ENCODE data around the gene SYT9.
"Not testable (repeated sequence)": the region's sequence is repeated elsewhere in the genome, so short reads cannot be mapped to it uniquely, and the experiment has no call there.

The SYT9 gene

DNA sequence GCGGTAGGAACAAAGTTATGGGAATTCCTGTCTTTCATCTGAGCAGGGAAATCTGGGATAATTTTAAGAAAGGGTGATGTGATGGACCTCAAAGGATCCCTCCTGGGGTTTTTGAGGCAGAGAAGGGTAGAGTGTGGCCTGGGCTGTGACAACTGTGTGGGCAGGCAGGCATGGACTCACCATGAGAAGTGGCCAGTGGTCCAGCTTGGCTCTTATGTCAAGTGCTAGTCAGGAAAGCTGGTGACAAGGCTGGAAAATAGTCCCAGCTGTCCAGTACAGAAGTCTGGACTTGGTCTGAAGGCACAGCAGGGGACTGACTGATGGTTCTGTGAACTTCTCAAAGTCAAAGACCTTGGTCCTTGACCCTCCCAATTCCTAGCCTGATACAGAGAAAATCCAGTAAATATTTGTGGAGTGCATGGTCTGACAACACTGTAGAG lies 263.8 kb downstream of the SYT9 start:
- Histone ChIP-seq H3K36me3 (ENCODE audit: control insufficient read depth, low read length) (peaks cover 7% of the 10 kb centered on the region), H3K79me2 (ENCODE audit: control insufficient read depth, low read length) (peaks cover 65% of the 10 kb centered on the region), H3K4me1 (ENCODE audit: control insufficient read depth, low read length) (peaks cover 68% of the 10 kb centered on the region), H3F3A (ENCODE audit: control insufficient read depth, insufficient read depth) (peaks cover 3% of the 10 kb centered on the region), H3K27me3 (ENCODE audit: control insufficient read depth, low read length) (no peaks in the 10 kb centered on the region), H3K9me3 (ENCODE audit: control insufficient read depth, insufficient read depth, low read length) (no peaks in the 10 kb centered on the region), H3K27ac (ENCODE audit: low read depth, low read length) (no peak overlapping the region), H3K4me2 (ENCODE audit: low read length) (peak overlapping the region; percentile 93), H3K9me2 (replicated peaks; ENCODE audit: control insufficient read depth, low read length) (no peaks in the 10 kb centered on the region), H4K20me1 (ENCODE audit: control insufficient read depth, insufficient read depth, low read depth, low read length) (no peaks in the 10 kb centered on the region), H3K4me3 (ENCODE audit: low read length) (peak overlapping the region; percentile 86)
- no peak for TF ChIP-seq EZH2phosphoT487 (IDR thresholded peaks at IDR 0.05; ENCODE audit: borderline replicate concordance, low read length)
- TF ChIP-seq, protein P1, sequence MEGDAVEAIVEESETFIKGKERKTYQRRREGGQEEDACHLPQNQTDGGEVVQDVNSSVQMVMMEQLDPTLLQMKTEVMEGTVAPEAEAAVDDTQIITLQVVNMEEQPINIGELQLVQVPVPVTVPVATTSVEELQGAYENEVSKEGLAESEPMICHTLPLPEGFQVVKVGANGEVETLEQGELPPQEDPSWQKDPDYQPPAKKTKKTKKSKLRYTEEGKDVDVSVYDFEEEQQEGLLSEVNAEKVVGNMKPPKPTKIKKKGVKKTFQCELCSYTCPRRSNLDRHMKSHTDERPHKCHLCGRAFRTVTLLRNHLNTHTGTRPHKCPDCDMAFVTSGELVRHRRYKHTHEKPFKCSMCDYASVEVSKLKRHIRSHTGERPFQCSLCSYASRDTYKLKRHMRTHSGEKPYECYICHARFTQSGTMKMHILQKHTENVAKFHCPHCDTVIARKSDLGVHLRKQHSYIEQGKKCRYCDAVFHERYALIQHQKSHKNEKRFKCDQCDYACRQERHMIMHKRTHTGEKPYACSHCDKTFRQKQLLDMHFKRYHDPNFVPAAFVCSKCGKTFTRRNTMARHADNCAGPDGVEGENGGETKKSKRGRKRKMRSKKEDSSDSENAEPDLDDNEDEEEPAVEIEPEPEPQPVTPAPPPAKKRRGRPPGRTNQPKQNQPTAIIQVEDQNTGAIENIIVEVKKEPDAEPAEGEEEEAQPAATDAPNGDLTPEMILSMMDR (IDR thresholded peaks at IDR 0.05; ENCODE audit: low read depth, low read length, poor library complexity, severe bottlenecking), result no peak

DNA sequence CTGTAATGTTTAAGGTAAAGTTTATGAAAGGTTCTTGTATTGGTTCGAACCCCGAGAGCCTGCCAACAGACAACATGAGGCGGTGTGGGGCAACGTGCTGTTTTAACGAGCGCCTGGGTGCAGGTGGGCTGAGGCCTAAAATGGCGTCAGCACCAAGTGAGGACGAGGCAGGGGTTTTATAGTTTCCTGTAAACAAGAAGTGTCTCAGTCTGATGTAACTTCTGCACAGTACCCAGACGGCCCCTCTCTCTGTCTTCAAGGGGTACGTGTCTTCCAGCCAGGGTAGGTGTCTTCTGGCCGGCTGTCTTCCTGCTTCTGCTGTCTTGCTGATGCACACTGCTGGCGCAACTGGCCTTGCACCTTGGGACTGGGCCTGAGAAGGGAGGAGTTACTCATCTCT lies 264.8 kb downstream of the SYT9 start:
- Histone ChIP-seq H4K20me1 (ENCODE audit: control insufficient read depth, insufficient read depth, low read depth, low read length) (peaks cover under 1% of the 10 kb centered on the region), H3K79me2 (ENCODE audit: control insufficient read depth, low read length) (peaks cover 68% of the 10 kb centered on the region), H3K9me3 (ENCODE audit: control insufficient read depth, insufficient read depth, low read length) (no peaks in the 10 kb centered on the region), H3K4me3 (ENCODE audit: low read length) (peak overlapping the region; percentile 86), H3K4me2 (ENCODE audit: low read length) (peak overlapping the region; percentile 93), H3K36me3 (ENCODE audit: control insufficient read depth, low read length) (peaks cover 9% of the 10 kb centered on the region), H3K27me3 (ENCODE audit: control insufficient read depth, low read length) (no peaks in the 10 kb centered on the region), H3K9me2 (replicated peaks; ENCODE audit: control insufficient read depth, low read length) (no peaks in the 10 kb centered on the region), H3K27ac (ENCODE audit: low read depth, low read length) (peak overlapping the region; percentile 40), H3K4me1 (ENCODE audit: control insufficient read depth, low read length) (peaks cover 73% of the 10 kb centered on the region), H3F3A (ENCODE audit: control insufficient read depth, insufficient read depth) (peaks cover 12% of the 10 kb centered on the region)
- TF ChIP-seq, protein P1 (IDR thresholded peaks at IDR 0.05; ENCODE audit: low read depth, low read length, poor library complexity, severe bottlenecking), result no peak
- TF ChIP-seq EZH2phosphoT487 (IDR thresholded peaks at IDR 0.05; ENCODE audit: borderline replicate concordance, low read length), result no peak

DNA sequence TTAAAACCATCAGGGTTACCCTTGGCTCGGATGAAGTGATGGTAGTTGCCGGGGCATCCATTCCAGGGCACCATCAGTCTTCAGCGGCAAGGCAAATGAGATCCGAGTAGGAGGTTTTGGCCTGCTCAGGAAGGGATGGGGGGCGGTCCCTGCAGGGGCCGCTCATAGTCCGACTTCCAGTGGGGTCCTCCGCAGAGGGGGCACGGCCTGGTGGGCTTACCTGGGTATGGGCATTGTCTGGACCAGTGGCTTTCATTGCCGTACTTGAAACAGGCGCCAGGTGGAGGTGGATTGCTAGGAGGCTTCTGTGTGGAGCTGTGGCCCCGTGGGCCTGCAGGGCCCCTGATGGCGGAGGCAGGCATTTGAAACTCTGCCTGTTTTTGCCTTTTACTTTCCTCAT lies 266.0 kb downstream of the SYT9 start:
- not testable (repeated sequence) for H4K20me1 ChIP-seq (ENCODE audit: control insufficient read depth, insufficient read depth, low read depth, low read length); H3K27ac ChIP-seq (ENCODE audit: low read depth, low read length); H3K36me3 ChIP-seq (ENCODE audit: control insufficient read depth, low read length); H3K9me3 ChIP-seq (ENCODE audit: control insufficient read depth, insufficient read depth, low read length); H3K27me3 ChIP-seq (ENCODE audit: control insufficient read depth, low read length); H3K9me2 ChIP-seq (replicated peaks; ENCODE audit: control insufficient read depth, low read length); H3K4me3 ChIP-seq (ENCODE audit: low read length); H3K4me2 ChIP-seq (ENCODE audit: low read length)
- Histone ChIP-seq H3F3A (ENCODE audit: control insufficient read depth, insufficient read depth) (peaks cover 15% of the 10 kb centered on the region), H3K4me1 (ENCODE audit: control insufficient read depth, low read length) (peaks cover 73% of the 10 kb centered on the region), H3K79me2 (ENCODE audit: control insufficient read depth, low read length) (peaks cover 81% of the 10 kb centered on the region)
